ENCODE results near the gene CARMIL3.

DNA sequence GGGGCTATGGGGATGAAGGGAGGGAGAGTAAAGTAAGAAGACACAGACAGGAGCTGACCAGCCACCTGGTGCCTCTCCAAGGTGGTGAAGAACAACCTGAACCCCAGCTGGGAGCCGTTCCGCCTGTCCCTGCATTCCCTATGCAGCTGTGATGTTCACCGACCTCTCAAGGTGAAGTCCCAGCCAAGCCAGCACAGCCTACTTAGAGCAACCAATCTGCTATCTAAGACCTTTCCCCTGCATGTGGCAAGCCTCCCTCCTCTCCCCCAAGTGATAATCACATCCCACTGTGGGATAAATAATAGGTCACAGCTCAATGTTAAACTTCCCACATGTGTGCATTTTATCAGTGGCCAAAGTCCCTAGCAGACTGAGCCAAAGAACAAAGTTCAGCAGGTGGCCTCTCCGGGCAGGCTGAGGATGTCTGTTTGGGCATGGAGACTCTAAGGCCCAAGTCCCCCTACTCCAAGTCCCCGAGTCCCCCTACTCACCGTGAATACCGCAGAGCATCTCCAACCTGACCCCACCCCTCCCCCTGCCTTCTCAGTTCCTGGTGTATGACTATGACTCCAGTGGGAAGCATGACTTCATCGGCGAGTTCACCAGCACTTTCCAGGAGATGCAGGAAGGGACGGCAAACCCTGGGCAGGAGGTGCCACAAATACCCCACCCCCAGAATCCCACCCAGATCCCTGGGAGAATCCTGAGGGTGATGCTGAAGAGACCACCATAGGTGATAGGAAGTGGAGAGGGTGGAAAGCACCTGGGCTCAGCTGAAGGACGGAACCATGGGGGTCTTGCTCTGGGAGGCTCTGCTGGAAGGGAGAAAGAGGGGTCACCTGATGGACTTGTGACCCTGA is 23.0 kb downstream of the CARMIL3 start:
- TF ChIP-seq, protein P1, sequence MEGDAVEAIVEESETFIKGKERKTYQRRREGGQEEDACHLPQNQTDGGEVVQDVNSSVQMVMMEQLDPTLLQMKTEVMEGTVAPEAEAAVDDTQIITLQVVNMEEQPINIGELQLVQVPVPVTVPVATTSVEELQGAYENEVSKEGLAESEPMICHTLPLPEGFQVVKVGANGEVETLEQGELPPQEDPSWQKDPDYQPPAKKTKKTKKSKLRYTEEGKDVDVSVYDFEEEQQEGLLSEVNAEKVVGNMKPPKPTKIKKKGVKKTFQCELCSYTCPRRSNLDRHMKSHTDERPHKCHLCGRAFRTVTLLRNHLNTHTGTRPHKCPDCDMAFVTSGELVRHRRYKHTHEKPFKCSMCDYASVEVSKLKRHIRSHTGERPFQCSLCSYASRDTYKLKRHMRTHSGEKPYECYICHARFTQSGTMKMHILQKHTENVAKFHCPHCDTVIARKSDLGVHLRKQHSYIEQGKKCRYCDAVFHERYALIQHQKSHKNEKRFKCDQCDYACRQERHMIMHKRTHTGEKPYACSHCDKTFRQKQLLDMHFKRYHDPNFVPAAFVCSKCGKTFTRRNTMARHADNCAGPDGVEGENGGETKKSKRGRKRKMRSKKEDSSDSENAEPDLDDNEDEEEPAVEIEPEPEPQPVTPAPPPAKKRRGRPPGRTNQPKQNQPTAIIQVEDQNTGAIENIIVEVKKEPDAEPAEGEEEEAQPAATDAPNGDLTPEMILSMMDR (conservative IDR thresholded peaks at IDR 0.05; ENCODE audit: low read depth in 2 of 2) = no peak
- TF ChIP-seq, protein P2, sequence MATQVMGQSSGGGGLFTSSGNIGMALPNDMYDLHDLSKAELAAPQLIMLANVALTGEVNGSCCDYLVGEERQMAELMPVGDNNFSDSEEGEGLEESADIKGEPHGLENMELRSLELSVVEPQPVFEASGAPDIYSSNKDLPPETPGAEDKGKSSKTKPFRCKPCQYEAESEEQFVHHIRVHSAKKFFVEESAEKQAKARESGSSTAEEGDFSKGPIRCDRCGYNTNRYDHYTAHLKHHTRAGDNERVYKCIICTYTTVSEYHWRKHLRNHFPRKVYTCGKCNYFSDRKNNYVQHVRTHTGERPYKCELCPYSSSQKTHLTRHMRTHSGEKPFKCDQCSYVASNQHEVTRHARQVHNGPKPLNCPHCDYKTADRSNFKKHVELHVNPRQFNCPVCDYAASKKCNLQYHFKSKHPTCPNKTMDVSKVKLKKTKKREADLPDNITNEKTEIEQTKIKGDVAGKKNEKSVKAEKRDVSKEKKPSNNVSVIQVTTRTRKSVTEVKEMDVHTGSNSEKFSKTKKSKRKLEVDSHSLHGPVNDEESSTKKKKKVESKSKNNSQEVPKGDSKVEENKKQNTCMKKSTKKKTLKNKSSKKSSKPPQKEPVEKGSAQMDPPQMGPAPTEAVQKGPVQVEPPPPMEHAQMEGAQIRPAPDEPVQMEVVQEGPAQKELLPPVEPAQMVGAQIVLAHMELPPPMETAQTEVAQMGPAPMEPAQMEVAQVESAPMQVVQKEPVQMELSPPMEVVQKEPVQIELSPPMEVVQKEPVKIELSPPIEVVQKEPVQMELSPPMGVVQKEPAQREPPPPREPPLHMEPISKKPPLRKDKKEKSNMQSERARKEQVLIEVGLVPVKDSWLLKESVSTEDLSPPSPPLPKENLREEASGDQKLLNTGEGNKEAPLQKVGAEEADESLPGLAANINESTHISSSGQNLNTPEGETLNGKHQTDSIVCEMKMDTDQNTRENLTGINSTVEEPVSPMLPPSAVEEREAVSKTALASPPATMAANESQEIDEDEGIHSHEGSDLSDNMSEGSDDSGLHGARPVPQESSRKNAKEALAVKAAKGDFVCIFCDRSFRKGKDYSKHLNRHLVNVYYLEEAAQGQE (IDR thresholded peaks at IDR 0.05; ENCODE audit: unreplicated experiment) = no peak
- no peak for TF ChIP-seq EZH2phosphoT487 (IDR thresholded peaks at IDR 0.05; ENCODE audit: unreplicated experiment)
- no peak for TF ChIP-seq POLR2AphosphoS5 (IDR thresholded peaks at IDR 0.05; ENCODE audit: low read depth)
- no peak for TF ChIP-seq EZH2 (IDR thresholded peaks at IDR 0.05; ENCODE audit: low read depth, unreplicated experiment)
- no peak for TF ChIP-seq JUNB (IDR thresholded peaks at IDR 0.05; ENCODE audit: unreplicated experiment)
- TF ChIP-seq CREB1 (CRISPR knock-in tag; IDR thresholded peaks at IDR 0.05; ENCODE audit: low read depth) = no peak
- TF ChIP-seq STAT1 (IDR thresholded peaks at IDR 0.05; ENCODE audit: unreplicated experiment) = no peak
- no peak for TF ChIP-seq NANOG (IDR thresholded peaks at IDR 0.05; ENCODE audit: borderline replicate concordance)
- TF ChIP-seq ZNF331 (CRISPR knock-in tag; IDR thresholded peaks at IDR 0.05; ENCODE audit: low read depth) = no peak
- TF ChIP-seq, protein P3, sequence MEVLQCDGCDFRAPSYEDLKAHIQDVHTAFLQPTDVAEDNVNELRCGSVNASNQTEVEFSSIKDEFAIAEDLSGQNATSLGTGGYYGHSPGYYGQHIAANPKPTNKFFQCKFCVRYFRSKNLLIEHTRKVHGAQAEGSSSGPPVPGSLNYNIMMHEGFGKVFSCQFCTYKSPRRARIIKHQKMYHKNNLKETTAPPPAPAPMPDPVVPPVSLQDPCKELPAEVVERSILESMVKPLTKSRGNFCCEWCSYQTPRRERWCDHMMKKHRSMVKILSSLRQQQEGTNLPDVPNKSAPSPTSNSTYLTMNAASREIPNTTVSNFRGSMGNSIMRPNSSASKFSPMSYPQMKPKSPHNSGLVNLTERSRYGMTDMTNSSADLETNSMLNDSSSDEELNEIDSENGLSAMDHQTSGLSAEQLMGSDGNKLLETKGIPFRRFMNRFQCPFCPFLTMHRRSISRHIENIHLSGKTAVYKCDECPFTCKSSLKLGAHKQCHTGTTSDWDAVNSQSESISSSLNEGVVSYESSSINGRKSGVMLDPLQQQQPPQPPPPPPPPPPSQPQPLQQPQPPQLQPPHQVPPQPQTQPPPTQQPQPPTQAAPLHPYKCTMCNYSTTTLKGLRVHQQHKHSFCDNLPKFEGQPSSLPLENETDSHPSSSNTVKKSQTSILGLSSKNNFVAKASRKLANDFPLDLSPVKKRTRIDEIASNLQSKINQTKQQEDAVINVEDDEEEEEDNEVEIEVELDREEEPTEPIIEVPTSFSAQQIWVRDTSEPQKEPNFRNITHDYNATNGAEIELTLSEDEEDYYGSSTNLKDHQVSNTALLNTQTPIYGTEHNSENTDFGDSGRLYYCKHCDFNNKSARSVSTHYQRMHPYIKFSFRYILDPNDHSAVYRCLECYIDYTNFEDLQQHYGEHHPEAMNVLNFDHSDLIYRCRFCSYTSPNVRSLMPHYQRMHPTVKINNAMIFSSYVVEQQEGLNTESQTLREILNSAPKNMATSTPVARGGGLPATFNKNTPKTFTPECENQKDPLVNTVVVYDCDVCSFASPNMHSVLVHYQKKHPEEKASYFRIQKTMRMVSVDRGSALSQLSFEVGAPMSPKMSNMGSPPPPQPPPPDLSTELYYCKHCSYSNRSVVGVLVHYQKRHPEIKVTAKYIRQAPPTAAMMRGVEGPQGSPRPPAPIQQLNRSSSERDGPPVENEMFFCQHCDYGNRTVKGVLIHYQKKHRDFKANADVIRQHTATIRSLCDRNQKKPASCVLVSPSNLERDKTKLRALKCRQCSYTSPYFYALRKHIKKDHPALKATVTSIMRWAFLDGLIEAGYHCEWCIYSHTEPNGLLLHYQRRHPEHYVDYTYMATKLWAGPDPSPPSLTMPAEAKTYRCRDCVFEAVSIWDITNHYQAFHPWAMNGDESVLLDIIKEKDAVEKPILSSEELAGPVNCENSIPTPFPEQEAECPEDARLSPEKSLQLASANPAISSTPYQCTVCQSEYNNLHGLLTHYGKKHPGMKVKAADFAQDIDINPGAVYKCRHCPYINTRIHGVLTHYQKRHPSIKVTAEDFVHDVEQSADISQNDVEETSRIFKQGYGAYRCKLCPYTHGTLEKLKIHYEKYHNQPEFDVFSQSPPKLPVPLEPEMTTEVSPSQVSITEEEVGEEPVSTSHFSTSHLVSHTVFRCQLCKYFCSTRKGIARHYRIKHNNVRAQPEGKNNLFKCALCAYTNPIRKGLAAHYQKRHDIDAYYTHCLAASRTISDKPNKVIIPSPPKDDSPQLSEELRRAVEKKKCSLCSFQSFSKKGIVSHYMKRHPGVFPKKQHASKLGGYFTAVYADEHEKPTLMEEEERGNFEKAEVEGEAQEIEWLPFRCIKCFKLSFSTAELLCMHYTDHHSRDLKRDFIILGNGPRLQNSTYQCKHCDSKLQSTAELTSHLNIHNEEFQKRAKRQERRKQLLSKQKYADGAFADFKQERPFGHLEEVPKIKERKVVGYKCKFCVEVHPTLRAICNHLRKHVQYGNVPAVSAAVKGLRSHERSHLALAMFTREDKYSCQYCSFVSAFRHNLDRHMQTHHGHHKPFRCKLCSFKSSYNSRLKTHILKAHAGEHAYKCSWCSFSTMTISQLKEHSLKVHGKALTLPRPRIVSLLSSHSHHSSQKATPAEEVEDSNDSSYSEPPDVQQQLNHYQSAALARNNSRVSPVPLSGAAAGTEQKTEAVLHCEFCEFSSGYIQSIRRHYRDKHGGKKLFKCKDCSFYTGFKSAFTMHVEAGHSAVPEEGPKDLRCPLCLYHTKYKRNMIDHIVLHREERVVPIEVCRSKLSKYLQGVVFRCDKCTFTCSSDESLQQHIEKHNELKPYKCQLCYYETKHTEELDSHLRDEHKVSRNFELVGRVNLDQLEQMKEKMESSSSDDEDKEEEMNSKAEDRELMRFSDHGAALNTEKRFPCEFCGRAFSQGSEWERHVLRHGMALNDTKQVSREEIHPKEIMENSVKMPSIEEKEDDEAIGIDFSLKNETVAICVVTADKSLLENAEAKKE (CRISPR knock-in tag; IDR thresholded peaks at IDR 0.05) = no peak
- TF ChIP-seq, protein P4, sequence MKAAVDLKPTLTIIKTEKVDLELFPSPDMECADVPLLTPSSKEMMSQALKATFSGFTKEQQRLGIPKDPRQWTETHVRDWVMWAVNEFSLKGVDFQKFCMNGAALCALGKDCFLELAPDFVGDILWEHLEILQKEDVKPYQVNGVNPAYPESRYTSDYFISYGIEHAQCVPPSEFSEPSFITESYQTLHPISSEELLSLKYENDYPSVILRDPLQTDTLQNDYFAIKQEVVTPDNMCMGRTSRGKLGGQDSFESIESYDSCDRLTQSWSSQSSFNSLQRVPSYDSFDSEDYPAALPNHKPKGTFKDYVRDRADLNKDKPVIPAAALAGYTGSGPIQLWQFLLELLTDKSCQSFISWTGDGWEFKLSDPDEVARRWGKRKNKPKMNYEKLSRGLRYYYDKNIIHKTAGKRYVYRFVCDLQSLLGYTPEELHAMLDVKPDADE (IDR thresholded peaks at IDR 0.05) = no peak
- no peak for TF ChIP-seq ZNF114 (CRISPR knock-in tag; IDR thresholded peaks at IDR 0.05)
